Fibroblast of pulmonary artery (primary cell): ENCODE results near the gene SAMD11.
"Not testable (repeated sequence)": the region's sequence is repeated elsewhere in the genome, so short reads cannot be mapped to it uniquely, and the experiment has no call there.

ENCODE experiments used
- DNase-seq: peaks from one replicate; pipeline ENCODE4 v3.0.0-alpha.2; 2010; ENCODE audit warnings: low read depth
- H3K4me3 ChIP-seq: replicated peaks from 2 replicates; pipeline ENCODE4 v1.5.1; 2011; ENCODE audit warnings: low read depth, mild to moderate bottlenecking, control low read depth, low read length, moderate library complexity
- CTCF ChIP-seq: IDR thresholded peaks from 2 replicates; pipeline ENCODE4 v1.5.1; 2011; ENCODE audit warnings: mild to moderate bottlenecking, control low read depth, low read length, inconsistent platforms; ENCODE audit errors: missing control alignments

The SAMD11 gene

GRCh38 chr1:975896-976683 is 52.4 kb downstream of the SAMD11 start:
- peak; percentile 47 for DNase-seq
- no peak overlapping the region for H3K4me3 ChIP-seq
- TF ChIP-seq CTCF, result peak; percentile 38

- H3K4me3 ChIP-seq, DNase-seq: not testable (repeated sequence)
These were observed 53.1 kb downstream of the SAMD11 start for GRCh38 chr1:976791-977190.

GRCh38 chr1:978069-978834 is 54.5 kb downstream of the SAMD11 start:
- no peak for TF ChIP-seq CTCF
- no peak for DNase-seq
- no peak overlapping the region for H3K4me3 ChIP-seq

- TF ChIP-seq CTCF, result no peak
- DNase-seq, result no peak
- H3K4me3 ChIP-seq, result no peak overlapping the region
These were observed 55.4 kb downstream of the SAMD11 start for GRCh38 chr1:978835-979743.

GRCh38 chr1:979744-980072 is 56.0 kb downstream of the SAMD11 start:
- no peak for TF ChIP-seq CTCF
- DNase-seq, result no peak

GRCh38 chr1:980137-980571 is 56.4 kb downstream of the SAMD11 start:
- no peak overlapping the region for H3K4me3 ChIP-seq
- no peak for DNase-seq
- no peak for TF ChIP-seq CTCF

More at GRCh38 chr1:979744-980072, 56.0 kb downstream of the SAMD11 start:
- H3K4me3 ChIP-seq, result no peak overlapping the region
